ENCODE results near the gene KCNG1.
A peak's percentile ranks its signal among the peaks of the same experiment; 100 is the strongest.
"Not testable (repeated sequence)": the region's sequence is repeated elsewhere in the genome, so short reads cannot be mapped to it uniquely, and the experiment has no call there.

KCNG1 gene

DNA sequence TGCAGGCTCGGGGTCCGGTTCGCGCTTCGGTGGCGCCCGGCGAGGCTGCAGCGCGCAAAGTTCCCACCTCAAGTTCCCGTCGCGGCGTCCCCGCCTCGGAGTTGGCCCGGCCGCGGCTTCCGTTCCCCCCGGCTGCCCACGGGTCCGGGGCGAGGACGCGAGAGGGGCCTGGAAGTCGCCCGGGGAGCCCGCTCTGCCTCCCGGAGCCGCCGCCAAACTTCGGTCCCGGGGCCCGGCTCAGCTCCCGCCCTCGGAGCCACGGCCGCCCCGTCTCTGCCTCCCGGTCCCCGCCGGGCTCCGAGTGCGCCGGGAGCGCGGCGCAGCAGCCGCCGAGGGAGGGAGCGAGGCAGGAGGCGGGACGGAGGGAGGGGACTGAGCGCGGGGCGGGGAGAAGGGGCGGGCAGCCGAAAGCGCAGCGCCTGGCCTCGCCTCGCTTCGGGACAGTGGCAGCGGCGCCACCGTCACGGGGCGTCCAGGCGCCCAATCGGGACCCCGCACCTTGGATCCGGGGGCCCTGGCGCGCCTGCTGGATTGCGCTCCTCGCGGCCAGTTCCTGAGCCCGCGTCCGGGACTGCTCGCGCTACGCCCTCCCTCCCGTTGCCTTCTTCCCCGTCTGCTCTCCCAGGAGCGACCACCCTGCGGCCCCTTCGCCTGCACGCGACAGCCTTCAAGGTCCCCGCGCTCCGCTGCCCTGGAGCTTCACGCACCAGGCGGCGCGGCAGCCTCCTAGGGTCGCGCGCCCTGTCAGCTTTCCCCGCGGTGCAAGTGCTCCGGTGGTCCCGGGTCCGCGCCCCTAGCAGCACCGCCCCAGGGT is at the start of gene KCNG1:
Gene KCNG1, minus strand, starts transcription at position 305 of the 814 bp plus-strand sequence. CDS start 12,769 bp downstream, outside the sequence.
- DNase-seq, result no peak

- no peak for DNase-seq
These were observed 47.7 kb upstream of the KCNG1 start for GRCh38 chr20:51070621-51071020.

GRCh38 chr20:51067792-51068191 is 44.9 kb upstream of the KCNG1 start:
- no peak for DNase-seq

GRCh38 chr20:51065615-51066014 is 42.7 kb upstream of the KCNG1 start:
- DNase-seq, result no peak

DNA sequence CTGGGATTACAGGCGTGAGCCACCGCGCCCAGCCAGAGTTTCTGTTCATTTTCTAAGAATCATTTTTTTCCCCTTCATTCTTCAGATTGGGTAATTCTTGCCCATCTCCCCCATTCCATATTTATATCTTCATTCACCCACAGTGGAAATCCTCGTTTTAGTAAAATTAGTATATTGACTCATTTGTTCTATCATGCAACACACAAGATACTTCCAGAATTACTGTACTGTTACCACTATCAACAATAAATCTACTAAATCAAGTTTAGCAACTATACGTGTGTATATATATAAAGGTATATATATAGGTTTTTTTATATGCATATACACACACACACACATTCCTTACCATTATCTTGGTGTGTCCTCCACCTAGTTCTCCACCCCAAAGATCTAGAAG is 41.2 kb upstream of the KCNG1 start:
- no peak for DNase-seq

DNA sequence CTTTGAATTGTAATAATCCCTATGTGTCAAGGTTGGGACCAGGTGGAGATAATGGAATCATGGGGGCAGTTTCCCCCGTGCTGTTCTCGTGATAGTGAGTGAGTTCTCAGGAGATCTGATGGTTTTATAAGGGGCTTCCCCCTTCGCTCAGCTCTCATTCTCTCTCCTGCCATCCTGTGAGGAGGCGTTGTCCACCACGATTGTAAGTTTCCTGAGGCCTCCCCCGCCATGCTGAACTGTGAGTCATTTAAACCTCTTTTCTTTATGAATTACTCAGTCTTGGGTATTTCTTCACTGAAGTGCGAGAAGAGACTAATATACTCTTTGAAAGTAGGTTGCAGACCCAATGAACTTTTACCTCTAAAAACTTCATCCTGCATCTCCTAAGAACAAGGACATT is 39.2 kb upstream of the KCNG1 start:
- no peak for DNase-seq

DNA sequence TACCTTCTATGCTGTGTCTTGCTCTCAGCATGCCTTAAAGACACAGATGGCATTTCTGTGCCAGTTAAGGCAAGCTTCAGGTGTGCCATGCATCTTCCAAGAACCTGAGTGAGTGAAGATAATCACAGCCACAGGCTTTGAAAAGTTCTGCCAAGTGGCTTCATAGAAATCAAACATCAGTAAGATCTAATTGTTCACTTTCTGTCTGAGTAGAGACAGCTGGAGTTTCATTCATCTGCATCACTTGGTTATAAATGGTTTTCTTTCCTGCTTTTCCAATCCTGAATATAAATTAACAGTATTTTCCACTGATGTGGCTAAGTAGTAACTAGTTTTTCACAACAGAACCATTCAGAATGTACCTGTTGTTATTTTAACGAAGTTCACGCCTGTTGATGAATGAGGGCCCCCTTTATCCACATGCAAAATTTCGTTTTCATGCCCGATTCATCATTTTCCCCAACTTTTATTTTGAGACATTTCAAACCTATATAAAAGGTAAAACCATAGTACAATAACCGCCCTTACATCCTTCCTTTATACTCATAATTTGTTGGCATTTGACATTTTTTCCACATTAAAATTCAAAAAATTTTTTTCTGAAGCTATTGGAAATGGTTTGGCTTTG is 38.6 kb upstream of the KCNG1 start:
- no peak for DNase-seq

GRCh38 chr20:51060301-51060700 is 37.4 kb upstream of the KCNG1 start:
- DNase-seq, result no peak

GRCh38 chr20:51059862-51060261 is 37.0 kb upstream of the KCNG1 start:
- no peak for DNase-seq

DNA sequence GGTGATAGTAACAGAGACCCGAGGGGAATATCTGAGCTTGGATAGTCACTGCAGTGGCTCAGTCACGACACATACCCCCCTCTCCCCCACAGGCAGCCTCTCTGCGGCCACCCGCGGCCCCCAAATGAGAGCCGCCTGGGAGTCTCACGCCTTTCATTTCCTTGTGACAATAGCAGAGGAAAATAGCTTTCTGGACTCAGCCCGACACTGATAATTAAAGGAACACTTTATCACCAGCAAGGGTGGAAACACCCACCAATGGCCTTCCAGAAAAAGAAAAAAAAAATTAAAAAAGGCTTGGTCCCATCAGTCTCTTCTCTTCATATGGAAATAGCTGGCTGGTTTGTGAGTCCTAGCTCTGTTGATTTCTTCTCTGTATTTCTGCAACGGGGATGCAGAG is 35.1 kb upstream of the KCNG1 start:
- no peak for DNase-seq

- peak; percentile 75 for DNase-seq
These were observed 31.3 kb upstream of the KCNG1 start for GRCh38 chr20:51054233-51054632.

- DNase-seq, result no peak
These were observed 27.7 kb upstream of the KCNG1 start for GRCh38 chr20:51050531-51051075.

DNA sequence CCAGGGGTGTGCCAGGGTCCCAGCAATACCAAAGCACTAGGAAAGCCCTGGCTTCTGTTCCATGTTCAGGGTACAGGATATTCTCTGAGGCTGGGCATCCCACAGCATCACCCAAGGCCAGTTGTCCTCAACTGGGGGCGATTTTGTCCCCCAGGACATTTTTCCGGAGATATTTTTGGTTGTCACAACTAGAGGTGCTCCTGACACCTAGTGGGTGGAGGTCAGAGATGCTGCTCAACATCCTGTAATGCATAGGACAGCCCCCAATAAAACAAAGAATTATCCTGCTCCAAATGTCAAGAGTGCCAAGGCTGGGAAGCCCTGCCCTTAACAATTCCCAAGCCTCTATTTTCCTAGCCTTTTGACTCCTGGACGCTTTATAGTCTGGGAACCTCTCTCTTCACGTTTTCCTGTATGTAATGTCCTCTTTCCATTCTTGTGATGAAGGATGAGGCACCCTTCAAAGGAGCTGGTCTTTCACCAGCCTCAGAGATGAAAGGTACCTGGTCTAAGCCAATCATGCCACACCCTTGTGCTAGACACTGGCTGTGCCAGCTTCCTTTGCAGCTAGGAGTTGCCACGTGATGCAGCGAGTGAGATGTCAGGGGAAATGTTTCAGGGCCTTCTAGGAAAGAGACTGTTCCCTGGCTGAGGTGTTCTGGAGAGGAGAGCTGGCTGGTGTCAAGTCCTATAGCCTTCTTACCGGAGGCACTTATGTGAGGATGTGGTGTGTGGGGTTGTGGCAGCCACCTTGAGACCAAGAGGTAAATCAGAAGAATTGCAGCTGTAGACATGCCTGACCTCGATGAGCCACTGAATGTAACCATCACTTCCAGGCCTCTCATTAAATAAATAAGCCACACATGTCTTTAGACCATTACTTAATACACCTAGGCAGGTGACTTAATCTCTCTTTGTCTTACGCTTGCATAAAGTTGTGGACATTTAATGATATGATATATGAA is 23.4 kb upstream of the KCNG1 start:
- DNase-seq, result no peak

- DNase-seq, result not testable (repeated sequence)
These were observed 22.6 kb upstream of the KCNG1 start for GRCh38 chr20:51045492-51045891.

DNA sequence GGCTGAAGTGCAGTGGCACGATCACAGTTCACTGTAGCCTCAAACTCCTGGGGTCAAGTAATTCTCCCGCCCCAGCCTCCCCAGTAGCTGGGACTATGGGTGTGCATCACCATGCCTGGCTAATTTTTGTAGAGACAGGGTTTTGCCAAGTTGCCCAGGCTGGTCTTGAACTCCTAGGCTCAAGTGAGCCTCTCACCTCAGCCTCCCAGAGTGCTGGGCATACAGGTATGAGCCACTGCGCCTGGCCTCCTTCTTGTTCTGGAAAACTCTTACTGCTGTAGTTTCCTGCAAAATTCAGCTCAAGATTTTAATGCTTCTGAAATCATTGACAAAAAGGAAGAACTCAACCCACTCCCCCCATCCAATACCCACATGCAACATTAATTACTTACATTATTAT is 21.9 kb upstream of the KCNG1 start:
- DNase-seq, result no peak

DNA sequence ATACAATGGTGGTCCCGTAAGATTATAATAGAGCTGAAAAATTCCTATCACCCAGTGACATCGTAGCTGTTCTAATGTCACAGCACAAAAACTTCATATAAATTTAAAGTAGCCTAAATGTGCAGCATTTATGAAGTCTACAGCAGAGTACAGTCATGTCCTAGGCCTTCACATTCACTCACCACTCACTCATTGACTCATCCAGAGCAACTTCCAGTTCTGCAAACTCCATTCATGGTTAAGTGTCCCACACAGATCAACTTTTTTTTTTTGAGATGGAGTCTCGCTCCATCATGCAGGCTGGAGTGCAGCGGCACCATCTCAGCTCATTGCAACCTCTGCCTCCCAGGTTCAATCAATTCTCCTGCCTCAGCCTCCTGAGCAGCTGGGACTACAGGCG is 20.9 kb upstream of the KCNG1 start:
- DNase-seq, result no peak

GRCh38 chr20:51042657-51043247 is 19.8 kb upstream of the KCNG1 start:
- no peak for DNase-seq

GRCh38 chr20:51042064-51042463 is 19.2 kb upstream of the KCNG1 start:
- DNase-seq, result no peak

- DNase-seq, result no peak
These were observed 14.7 kb upstream of the KCNG1 start for GRCh38 chr20:51037532-51038115.

DNA sequence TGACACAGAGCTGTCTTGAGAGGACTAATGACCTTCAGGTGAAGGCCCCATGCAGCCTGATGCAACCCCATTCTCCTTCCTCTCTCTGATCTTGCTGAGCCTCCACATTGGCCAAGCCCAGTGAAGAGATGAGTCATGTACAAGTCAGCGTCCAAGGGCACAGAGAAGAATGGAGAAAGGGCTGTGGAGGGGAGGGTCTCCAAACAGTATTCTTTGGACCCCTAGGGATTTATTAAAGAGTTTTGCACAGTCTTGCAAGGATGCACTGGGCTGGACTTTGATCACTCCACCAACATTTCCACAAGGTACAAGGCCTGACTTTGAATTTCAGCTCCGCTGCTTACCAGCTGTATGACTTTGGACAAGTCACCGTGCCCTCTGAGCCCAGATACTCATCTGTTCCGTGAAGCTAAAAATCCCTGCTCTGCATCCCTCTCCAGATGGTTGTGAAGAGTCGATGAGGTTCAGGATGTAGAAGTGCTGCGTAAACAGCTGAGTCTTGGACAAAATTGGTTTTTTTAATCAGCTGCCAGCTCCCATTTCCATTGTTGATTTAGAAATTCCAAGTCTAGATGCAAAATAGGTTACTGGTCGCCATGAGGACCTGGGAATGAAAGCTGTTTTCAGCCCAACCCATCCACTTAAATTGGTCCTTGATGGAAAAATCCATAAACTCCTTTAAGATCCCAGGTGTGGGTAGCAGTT is 14.1 kb upstream of the KCNG1 start:
- DNase-seq, result no peak

GRCh38 chr20:51036226-51036625 is 13.3 kb upstream of the KCNG1 start:
- no peak for DNase-seq
